Fibroblast of the aortic adventitia (primary cell): ENCODE results near the gene CKS2. TPM values are rescaled to one million over a fixed set of nuclear protein-coding genes. Genes with fewer than 3 reads are reported as not detected.

Experiments used
- DNase-seq: peaks from one replicate; pipeline ENCODE4 v3.0.0-alpha.2; 2010; ENCODE audit warnings: low read depth
- H3K4me3 ChIP-seq: 2 replicates; pipeline ENCODE4 v1.5.1; 2011; ENCODE audit warnings: low read depth, mild to moderate bottlenecking, control low read depth, low read length, moderate library complexity
- CTCF ChIP-seq: IDR thresholded peaks from 2 replicates; pipeline ENCODE4 v1.5.1; 2011; ENCODE audit warnings: mild to moderate bottlenecking, low read length, control low read depth, inconsistent platforms; ENCODE audit not compliant: insufficient read depth
- total RNA-seq: library from RNA; depleted of rRNA; stranded (reverse); fragments of >200 nt; gene quantifications from 2 replicates; pipeline ENCODE4 v1.2.3, GENCODE V29; 2012; ENCODE audit warnings: low replicate concordance

CKS2 gene
- total RNA-seq, 1 donor: 104 TPM

- no peak for DNase-seq
- TF ChIP-seq CTCF: no peak
These were observed 38.6 kb downstream of the CKS2 start for GRCh38 chr9:89349607-89350006.

GRCh38 chr9:89350988-89351557 is 40.1 kb downstream of the CKS2 start:
- no peak for DNase-seq
- no peak for TF ChIP-seq CTCF
- H3K4me3 ChIP-seq: no peak overlapping the region

More at GRCh38 chr9:89349607-89350006, 38.6 kb downstream of the CKS2 start:
- H3K4me3 ChIP-seq: no peak overlapping the region

GRCh38 chr9:89351584-89352300 is 40.7 kb downstream of the CKS2 start:
- H3K4me3 ChIP-seq: no peak overlapping the region
- no peak for TF ChIP-seq CTCF

GRCh38 chr9:89352451-89352850 is 41.5 kb downstream of the CKS2 start:
- TF ChIP-seq CTCF: no peak

More at GRCh38 chr9:89351584-89352300, 40.7 kb downstream of the CKS2 start:
- DNase-seq: no peak

GRCh38 chr9:89352874-89353649 is 42.1 kb downstream of the CKS2 start:
- no peak for DNase-seq
- H3K4me3 ChIP-seq: no peak overlapping the region
- TF ChIP-seq CTCF: no peak

More at GRCh38 chr9:89352451-89352850, 41.5 kb downstream of the CKS2 start:
- H3K4me3 ChIP-seq: no peak overlapping the region
- DNase-seq: no peak

- DNase-seq: no peak
- no peak overlapping the region for H3K4me3 ChIP-seq
- TF ChIP-seq CTCF: no peak
These were observed 43.0 kb downstream of the CKS2 start for GRCh38 chr9:89353989-89354388.
